T-helper 2 cell treated with Interferon-gamma antibody and Interleukin-4, amounts not matched to agents 100 ng/mL and 5 ng/mL, for 36 hours (primary cell): ENCODE results near the gene PRTFDC1. TPM values are rescaled to one million over a fixed set of nuclear protein-coding genes. Genes with fewer than 3 reads are reported as not detected.

Experiments
- intact Hi-C: fragments of 100-400 bp; cut with micrococcal nuclease; formaldehyde crosslinking; loops from one replicate; pipeline ENCODE4 v1.15.1; 2023
- total RNA-seq: library from RNA; stranded (reverse); gene quantifications from 2 replicates; pipeline ENCODE4 v1.2.3, GENCODE V29; 2022

Gene PRTFDC1
- total RNA-seq, 1 donor from 2014 or later: 0.36 TPM

- intact Hi-C loops: no loop called here
Observed at GRCh38 chr10:24908793-24909423, 43.5 kb downstream of the PRTFDC1 start.

- intact Hi-C loops: no loop called here
Observed at GRCh38 chr10:24907956-24908355, 44.5 kb downstream of the PRTFDC1 start.

GRCh38 chr10:24906372-24906771 is 46.0 kb downstream of the PRTFDC1 start:
- intact Hi-C loops: no loop called here

- intact Hi-C loops: no loop called here
Observed at GRCh38 chr10:24904824-24905223, 47.6 kb downstream of the PRTFDC1 start.

DNA sequence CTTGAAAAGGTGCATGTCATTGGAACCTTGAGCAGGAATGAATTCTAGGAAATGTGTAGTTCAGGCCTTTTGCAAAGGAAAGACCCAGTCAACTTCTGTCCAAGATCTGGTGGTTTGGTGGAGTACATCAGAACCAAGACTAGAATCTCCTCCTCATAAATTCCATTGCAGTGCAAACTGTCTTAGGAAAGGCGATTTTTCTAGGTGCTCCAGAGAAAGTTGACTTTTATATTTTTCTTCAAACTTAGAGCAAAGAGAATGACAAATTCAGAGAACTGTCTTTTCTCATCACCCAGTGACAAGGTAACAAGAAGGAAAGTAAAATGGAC is 50.0 kb downstream of the PRTFDC1 start:
- intact Hi-C loops: no loop called here

GRCh38 chr10:24901686-24902399 is 50.6 kb downstream of the PRTFDC1 start:
- intact Hi-C loops: no loop called here

DNA sequence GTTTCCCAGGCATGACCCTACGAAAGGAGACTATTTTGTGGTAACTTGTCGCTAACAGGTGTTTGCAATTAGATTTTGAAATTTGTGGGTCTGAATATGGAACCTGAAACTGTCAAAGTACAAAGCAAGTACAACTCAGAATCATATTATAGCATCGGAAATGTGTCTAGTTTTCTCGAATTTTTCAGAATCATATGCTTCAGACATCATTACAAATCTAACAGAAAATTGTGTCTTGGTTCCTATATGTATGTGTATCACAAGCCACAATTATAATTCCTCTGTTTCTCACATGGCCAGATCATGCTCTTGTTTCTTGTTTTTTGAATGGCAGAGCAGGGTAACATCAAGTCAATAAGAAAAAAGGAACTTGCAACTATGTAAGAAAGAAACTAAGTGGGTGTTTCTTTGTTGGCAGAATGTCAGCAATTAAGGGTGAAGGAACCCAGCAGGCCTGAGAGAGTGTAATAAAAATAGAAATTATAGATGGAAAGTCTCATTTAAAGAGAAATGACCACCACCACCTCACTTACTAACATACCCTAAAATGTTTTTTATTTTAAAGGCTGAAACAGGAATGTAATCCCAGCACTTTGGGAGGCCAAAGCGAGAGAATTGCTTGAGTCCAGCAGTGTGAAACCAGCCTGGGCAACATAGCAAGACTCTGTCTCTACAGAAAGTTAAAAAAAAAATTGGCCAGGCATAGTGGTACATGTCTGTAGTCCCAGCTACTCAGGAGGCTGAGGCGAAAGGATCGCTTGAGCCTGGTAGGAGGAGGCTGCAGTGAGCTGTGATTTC is 51.3 kb downstream of the PRTFDC1 start:
- intact Hi-C loops: no loop called here

DNA sequence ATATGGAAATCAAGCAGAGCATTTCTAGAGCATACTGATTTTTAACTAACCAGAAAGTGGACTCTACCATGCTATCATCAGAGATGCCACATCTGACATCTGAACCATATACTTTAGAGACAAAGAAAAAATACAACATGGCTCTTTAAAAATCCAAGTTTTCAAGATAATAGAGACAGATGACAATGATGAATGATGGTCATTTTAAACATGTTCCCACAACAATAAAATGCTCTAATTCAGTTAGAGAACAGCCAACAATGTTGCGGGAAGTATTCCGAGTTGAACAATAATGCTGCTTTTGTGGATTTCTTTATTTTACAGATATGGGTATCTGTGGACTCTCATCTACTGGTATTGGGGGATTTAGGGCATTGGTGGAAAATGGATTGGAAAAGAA is 52.8 kb downstream of the PRTFDC1 start:
- intact Hi-C loops: no loop called here

DNA sequence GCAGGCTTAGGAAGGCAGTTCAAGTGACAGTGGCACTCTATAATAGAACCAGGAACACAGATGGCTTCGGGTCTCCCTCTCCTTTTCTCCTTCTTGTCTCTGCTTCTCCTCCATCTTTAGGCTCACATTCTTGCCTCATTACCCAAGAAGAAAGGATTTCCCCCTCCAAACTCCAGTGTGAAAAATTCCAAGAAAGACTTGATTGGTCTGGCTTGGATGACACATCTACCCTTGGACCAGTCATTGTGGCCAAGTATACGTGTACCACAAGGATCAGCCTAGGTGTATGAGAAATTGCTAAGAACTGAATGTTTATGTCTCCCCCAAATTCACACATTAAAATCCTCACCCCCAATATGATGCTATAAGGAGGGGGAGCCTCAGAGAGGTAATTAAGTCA is 53.9 kb downstream of the PRTFDC1 start:
- intact Hi-C loops: no loop called here

DNA sequence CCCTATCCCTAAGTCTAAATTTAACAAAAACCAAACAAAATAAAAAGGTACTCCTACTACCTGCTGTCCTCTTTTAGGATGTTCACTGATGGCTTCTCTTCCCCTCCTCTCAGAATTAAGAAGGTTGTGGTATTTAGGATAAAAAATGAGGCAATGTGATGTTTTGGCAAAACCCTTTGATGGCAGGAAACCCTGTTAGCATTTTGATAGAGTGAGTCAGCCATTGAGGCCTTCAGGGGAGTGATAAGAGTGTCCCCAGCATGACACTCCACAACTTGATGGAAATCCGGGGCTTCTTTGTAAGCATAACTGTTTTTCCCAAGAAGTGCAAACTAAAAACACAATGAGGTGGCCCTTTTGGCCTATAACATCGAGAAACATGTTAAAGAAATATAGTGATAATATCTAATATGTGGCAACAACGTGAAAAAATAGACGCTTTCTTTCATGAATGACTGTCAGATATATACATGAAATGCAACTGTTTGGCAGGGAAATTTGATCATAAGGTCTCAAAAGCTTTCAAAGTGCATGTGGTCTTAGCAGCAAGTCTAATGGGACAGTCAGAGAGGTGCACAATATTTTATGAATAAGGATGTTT is 55.0 kb downstream of the PRTFDC1 start:
- intact Hi-C loops: no loop called here

DNA sequence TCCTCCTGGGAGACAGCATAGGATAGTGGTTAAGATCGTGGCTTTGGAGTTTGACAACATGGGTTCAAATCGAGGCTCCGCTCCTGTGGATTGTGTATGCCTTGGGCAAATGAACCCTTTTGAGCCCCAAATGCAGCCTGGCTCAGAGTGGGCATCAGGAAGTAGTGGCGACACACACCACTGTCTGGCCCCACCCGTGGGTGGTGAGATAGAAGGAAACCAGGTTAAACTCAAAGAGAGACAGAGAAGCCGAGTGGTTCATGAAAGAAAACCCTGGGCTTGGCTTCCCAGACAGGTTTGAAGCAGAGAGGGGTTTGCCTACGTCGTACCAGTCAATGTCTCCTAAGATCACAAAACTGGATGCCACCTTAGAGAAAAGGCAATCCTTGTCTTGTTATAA is 57.7 kb downstream of the PRTFDC1 start:
- intact Hi-C loops: no loop called here

DNA sequence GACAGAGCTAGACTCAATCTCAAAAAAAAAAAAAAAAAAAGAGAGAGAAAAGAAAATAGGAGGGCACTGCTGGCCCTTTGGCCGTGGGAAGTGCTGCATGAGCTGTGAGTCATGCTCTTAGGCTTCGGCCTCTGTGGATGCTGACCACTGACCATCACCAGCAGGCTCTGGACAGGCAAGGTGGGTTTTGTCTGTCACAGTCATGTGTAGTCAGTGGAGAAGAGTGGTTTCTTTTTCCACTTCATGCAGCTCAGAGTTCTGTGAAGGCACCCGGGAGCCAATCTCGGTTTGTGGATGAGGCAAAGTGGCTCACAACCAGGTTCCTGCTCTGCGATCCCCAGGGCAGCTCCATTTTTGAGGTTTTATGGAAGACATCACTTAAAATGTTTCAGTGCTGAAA is 58.1 kb downstream of the PRTFDC1 start:
- intact Hi-C loops: no loop called here

DNA sequence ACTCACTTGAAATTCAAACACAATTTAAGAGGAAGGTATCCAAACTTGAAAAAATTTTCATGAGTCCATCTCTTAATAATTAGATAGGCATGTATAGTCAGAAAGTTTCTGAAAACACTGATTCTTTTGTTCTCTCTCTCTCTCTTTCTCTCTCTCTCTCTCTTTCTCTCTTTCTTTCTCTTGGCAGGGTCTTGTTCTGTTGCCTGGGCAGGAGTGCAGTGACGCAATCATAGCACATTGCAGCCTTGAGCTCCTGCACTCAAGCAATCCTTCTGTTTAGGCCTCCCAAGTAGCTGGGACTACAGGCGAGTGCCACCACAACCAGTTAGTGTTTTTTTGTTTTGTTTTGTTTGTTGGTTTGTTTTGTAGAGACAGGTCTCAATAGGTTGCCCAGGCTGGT is 59.3 kb downstream of the PRTFDC1 start:
- intact Hi-C loops: no loop called here

GRCh38 chr10:24891823-24892222 is 60.6 kb downstream of the PRTFDC1 start:
- intact Hi-C loops: no loop called here

GRCh38 chr10:24889639-24890038 is 62.8 kb downstream of the PRTFDC1 start:
- intact Hi-C loops: loop anchor here (5.0 kb wide), 1 partner anchor 63 kb away; the partner anchor contains the start of gene PRTFDC1

- intact Hi-C loops: loop anchor here (1.0 to 5.0 kb wide), 3 partner anchors 64 to 164 kb away; partner anchors contain the start of genes ENKUR, PRTFDC1 and THNSL1
Observed at GRCh38 chr10:24887855-24888231, 64.6 kb downstream of the PRTFDC1 start.

DNA sequence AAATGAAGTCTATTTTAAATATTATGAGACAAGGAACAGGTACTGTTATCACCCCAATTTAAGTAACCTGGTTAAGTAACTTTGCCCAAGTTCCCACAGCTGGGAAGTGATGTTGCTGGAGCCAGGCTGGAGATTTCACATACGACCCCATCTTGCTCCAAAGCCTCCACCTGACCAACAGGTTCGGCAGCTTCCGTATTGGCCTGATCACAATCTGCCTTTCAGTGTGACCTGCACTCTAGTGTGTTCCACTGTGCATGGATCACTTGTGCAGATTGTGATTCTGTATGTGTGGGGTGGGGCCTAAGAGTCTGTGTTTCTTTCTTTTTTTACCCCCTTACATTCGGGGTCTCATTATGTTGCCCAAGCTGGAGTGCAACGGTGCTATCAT is 66.1 kb downstream of the PRTFDC1 start:
- intact Hi-C loops: loop anchor here (5.0 kb wide), 1 partner anchor 66 kb away; the partner anchor contains the start of gene PRTFDC1

DNA sequence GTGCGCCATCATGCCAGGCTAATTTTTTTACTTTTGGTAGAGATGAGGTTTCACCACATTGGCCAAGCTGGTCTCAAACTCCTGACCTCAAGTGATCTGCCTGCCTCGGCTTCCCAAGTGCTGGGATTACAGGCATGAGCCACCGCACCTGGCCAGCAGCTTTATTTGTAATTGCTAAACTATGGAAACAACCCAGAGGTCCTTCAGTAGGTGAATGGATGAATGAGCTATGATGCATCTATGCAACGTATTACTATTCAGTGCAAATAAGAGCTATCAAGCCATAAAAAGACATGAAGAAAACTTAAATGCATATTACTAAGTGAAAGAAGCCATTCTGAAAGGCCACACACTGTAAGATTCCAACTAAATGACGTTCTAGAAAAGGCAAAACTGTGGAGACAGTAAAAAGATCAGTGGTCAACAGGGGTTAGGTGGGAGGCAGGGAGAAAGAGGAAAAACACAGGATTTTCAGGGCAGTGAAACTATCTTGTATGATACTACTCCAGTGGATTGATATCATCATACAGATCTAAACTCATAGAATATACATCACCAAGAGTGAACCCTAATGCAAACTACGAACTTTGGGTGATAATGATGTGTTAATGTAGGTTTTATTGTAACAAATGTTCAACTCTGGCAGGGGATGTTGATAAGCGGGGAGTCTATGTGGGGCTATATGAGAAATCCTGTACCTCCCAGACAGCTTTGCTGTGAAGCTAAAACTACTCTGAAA is 66.7 kb downstream of the PRTFDC1 start:
- intact Hi-C loops: loop anchor here (5.0 kb wide), 1 partner anchor 67 kb away; the partner anchor contains the start of gene PRTFDC1

GRCh38 chr10:24884793-24885192 is 67.6 kb downstream of the PRTFDC1 start:
- intact Hi-C loops: loop anchor here (5.0 kb wide), 1 partner anchor 68 kb away; the partner anchor contains the start of gene PRTFDC1

- intact Hi-C loops: no loop called here
Observed at GRCh38 chr10:24884316-24884715, 68.1 kb downstream of the PRTFDC1 start.

- intact Hi-C loops: no loop called here
Observed at GRCh38 chr10:24883176-24883575, 69.2 kb downstream of the PRTFDC1 start.
